ENCODE results near the gene LGR5.

- TF ChIP-seq, protein P1, sequence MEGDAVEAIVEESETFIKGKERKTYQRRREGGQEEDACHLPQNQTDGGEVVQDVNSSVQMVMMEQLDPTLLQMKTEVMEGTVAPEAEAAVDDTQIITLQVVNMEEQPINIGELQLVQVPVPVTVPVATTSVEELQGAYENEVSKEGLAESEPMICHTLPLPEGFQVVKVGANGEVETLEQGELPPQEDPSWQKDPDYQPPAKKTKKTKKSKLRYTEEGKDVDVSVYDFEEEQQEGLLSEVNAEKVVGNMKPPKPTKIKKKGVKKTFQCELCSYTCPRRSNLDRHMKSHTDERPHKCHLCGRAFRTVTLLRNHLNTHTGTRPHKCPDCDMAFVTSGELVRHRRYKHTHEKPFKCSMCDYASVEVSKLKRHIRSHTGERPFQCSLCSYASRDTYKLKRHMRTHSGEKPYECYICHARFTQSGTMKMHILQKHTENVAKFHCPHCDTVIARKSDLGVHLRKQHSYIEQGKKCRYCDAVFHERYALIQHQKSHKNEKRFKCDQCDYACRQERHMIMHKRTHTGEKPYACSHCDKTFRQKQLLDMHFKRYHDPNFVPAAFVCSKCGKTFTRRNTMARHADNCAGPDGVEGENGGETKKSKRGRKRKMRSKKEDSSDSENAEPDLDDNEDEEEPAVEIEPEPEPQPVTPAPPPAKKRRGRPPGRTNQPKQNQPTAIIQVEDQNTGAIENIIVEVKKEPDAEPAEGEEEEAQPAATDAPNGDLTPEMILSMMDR (IDR thresholded peaks at IDR 0.05; ENCODE audit: borderline replicate concordance, extremely low read depth, low read length, poor library complexity, severe bottlenecking) = no peak
- no peak for TF ChIP-seq EZH2 (IDR thresholded peaks at IDR 0.05; ENCODE audit: borderline replicate concordance, low read depth, low read length, severe bottlenecking)
Observed at GRCh38 chr12:71555191-71555590, 115.6 kb downstream of the LGR5 start.

Data from DND-41 (cell line).